OCI-M1 (cell line): ENCODE measurements around the gene BTG2.
"Not testable (repeated sequence)": the region's sequence is repeated elsewhere in the genome, so short reads cannot be mapped to it uniquely, and the experiment has no call there.

Source experiments
- DNase-seq: peaks from one replicate; lab custom pipeline; 2025; lab: John Stamatoyannopoulos, UW

The BTG2 gene

GRCh38 chr1:203295796-203296195 lies 9.5 kb upstream of the BTG2 start:
- no peak for DNase-seq

GRCh38 chr1:203296460-203297073 lies 8.8 kb upstream of the BTG2 start:
- DNase-seq = no peak

GRCh38 chr1:203299169-203299568 lies 6.2 kb upstream of the BTG2 start:
- no peak for DNase-seq

- DNase-seq = not testable (repeated sequence)
Measured at GRCh38 chr1:203299719-203300429, 5.4 kb upstream of the BTG2 start.

- peak; percentile 88 for DNase-seq
Measured at GRCh38 chr1:203300441-203301330, 4.6 kb upstream of the BTG2 start.

- DNase-seq = no peak
Measured at GRCh38 chr1:203301331-203301668, 4.0 kb upstream of the BTG2 start.

- no peak for DNase-seq
Measured at GRCh38 chr1:203302456-203302855, 2.9 kb upstream of the BTG2 start.

GRCh38 chr1:203302894-203303293 lies 2.4 kb upstream of the BTG2 start:
- no peak for DNase-seq

- no peak for DNase-seq
Measured at GRCh38 chr1:203304391-203304918, 864 bp upstream of the BTG2 start.

- no peak for DNase-seq
Measured at GRCh38 chr1:203305809-203306088, 430 bp downstream of the BTG2 start.

- DNase-seq = peak; percentile 94
Measured at GRCh38 chr1:203306089-203306964, 1.0 kb downstream of the BTG2 start.

- DNase-seq = no peak
Measured at GRCh38 chr1:203306965-203307541, 1.7 kb downstream of the BTG2 start.

- DNase-seq = no peak
Measured at GRCh38 chr1:203307641-203308126, 2.4 kb downstream of the BTG2 start.

GRCh38 chr1:203308328-203308922 lies 3.1 kb downstream of the BTG2 start:
- no peak for DNase-seq

GRCh38 chr1:203308923-203309331 lies 3.6 kb downstream of the BTG2 start:
- no peak for DNase-seq

GRCh38 chr1:203311368-203312301 lies 6.3 kb downstream of the BTG2 start:
- DNase-seq = peak; percentile 96

GRCh38 chr1:203314025-203314759 lies 8.9 kb downstream of the BTG2 start:
- not testable (repeated sequence) for DNase-seq

GRCh38 chr1:203316626-203317093 lies 11.3 kb downstream of the BTG2 start:
- DNase-seq = peak; percentile 42
